ENCODE measurements around the gene GPBAR1. TPM values are rescaled to one million over a fixed set of nuclear protein-coding genes. Genes with fewer than 3 reads are reported as not detected.
"Not testable (repeated sequence)": the region's sequence is repeated elsewhere in the genome, so short reads cannot be mapped to it uniquely, and the experiment has no call there.

GPBAR1 gene
- polyA plus RNA-seq, 1 donor, result 2.3 TPM

DNA sequence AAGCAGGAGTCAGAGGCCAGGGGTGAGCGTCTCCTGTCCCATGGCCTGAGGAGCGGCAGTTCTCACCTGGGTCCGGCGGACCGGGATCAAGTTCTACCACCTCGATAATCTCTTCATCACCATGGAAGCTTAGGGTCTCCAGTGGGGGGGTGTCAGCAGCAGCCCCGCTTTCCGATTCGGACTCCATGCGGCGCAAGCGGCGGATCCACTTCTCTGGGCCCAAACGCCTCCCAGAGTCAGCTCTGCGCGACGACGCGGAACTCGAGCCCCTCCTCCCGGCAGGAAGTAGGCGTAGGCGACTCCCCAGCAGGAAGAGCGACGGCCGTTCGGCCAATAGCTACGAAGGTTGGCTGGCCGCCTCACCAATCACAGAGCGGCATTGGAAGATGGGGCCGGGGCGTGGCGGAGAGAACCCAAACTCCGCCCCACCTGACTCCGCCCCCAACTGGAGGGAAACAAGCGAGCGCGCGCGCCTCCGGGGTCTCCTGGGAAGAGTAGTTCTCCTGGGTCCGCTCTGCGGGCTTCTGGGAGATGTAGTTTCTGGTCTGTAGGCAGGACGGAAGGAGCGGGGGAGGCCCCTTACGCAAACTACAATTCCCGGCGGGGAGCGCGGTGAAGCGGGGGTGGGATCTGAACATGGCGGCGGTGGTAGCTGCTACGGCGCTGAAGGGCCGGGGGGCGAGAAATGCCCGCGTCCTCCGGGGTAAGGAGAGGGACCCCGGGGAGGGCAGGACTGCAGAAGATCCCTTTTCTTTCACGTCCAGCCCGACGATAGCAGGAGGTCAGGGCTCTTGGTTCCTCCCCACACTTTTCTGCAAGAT, 9.3 kb downstream of the GPBAR1 start, which contains the start of the genes AAMP and PNKD:
TSS of gene AAMP (minus strand) at position 238 of the 821 bp plus-strand sequence. CDS start at position 187, 51 bp downstream.
TSS of gene PNKD (plus strand) at position 620 of the 821 bp plus-strand sequence. CDS start at position 637, 17 bp downstream.
- peak; percentile 97 for DNase-seq (ENCODE audit: low read depth)

DNA sequence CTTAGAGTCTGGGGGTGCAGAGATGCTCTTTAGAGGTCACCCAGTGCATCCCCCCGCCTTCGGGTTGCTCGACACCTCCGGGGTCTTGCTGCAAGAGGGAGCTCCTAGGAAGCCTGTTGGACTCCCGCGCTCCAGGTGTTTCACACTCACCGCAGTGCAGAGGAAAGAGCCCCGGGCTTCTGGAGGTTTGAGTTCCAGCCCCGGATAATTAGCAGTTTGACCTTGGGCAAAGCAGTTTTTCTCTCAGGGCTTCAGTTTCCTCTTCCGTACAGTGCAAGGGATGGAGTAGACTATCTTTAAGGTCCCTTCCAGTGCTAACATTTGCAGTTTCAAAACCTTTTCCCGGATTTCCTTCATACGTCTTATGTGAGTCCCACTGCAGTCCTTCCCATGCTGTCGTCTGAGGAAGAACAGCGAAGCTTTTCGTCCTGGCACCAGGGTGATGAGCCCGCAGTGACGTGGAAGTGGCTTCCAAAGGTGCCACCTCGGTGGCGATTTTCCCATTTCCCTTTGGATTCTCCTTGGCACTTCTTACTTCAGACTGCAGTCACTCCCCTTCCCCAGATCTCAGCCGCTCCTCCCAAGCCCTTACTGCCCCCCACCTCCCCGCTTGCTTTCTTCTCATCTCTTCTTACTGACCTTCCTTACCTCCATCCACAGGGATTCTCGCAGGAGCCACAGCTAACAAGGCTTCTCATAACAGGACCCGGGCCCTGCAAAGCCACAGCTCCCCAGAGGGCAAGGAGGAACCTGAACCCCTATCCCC, 10.1 kb downstream of the GPBAR1 start:
- DNase-seq (ENCODE audit: low read depth), result no peak

DNA sequence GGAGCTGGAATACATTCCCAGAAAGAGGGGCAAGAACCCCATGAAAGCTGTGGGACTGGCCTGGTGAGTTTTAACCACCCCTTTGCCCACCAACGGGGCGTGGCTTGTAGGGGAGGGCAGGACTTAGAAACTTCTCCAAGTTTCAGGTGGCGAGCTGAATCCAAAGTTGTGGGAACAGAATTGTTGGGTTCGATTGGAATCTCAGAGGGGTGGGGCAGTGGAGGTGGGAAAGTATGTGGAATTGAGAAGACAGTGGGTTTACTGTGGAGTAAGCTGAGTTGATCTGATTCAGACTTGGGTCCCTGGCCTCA, 10.6 kb downstream of the GPBAR1 start:
- DNase-seq (ENCODE audit: low read depth), result no peak

DNA sequence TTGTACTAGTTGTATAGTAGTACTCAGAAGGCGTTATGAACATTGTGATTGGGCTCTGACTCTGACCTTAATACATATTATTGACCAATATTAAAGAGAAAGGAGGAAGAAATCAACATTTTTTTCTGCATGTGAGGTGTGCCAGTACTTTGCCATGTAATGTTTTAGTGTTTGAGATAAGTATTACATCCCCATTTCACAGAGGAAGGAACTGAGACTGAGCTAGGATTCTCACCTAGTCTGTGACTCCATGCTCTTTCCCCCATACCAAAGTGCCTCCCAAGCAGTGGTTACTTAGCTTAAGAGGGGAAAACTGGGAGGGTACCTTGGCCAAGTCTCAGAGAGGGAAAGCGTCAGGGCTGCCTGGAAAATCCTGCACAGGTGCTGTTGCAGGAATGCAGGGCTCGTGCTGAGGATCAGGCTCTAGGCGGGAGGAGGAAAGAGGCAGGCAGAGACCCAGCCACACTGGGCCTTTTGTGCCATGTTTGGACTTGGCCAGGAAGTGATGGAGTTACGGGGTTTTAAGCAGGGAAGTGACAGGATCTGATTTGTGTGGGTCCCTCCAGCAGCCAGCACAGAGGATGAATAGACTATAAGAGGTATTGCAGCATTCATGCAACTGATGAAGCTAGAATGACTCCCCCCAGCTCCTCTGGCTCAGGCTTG, 11.2 kb downstream of the GPBAR1 start:
- no peak for DNase-seq (ENCODE audit: low read depth)

GRCh38 chr2:218272531-218273212, 11.9 kb downstream of the GPBAR1 start:
- no peak for DNase-seq (ENCODE audit: low read depth)

- DNase-seq (ENCODE audit: low read depth), result not testable (repeated sequence)
Observed at GRCh38 chr2:218273214-218273907, 12.5 kb downstream of the GPBAR1 start.

- DNase-seq (ENCODE audit: low read depth), result no peak
Observed at GRCh38 chr2:218273908-218274249, 13.1 kb downstream of the GPBAR1 start.

DNA sequence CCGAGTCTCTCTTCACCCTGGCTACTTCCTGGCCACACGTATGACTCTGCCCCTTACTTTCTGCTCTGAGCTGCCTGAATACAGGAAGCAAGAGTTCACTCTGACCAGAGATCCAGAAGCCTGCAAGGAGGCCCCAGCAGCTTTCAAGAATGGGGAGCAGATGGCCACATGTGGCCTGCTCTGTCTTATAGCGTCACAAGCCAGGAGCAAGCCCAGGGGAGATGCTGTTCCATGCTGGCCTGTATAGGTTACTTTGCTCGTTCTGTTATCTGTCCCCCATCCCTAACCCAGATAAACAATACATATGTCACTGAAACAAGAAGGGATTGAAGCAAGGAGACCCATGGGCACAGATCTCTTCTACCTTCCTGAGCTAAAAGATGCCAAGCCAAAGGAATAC, 13.8 kb downstream of the GPBAR1 start:
- DNase-seq (ENCODE audit: low read depth), result no peak

GRCh38 chr2:218275371-218276072, 14.7 kb downstream of the GPBAR1 start:
- no peak for DNase-seq (ENCODE audit: low read depth)

GRCh38 chr2:218276986-218277755, 16.4 kb downstream of the GPBAR1 start:
- no peak for DNase-seq (ENCODE audit: low read depth)

GRCh38 chr2:218277921-218278320, 17.1 kb downstream of the GPBAR1 start:
- DNase-seq (ENCODE audit: low read depth), result no peak

DNA sequence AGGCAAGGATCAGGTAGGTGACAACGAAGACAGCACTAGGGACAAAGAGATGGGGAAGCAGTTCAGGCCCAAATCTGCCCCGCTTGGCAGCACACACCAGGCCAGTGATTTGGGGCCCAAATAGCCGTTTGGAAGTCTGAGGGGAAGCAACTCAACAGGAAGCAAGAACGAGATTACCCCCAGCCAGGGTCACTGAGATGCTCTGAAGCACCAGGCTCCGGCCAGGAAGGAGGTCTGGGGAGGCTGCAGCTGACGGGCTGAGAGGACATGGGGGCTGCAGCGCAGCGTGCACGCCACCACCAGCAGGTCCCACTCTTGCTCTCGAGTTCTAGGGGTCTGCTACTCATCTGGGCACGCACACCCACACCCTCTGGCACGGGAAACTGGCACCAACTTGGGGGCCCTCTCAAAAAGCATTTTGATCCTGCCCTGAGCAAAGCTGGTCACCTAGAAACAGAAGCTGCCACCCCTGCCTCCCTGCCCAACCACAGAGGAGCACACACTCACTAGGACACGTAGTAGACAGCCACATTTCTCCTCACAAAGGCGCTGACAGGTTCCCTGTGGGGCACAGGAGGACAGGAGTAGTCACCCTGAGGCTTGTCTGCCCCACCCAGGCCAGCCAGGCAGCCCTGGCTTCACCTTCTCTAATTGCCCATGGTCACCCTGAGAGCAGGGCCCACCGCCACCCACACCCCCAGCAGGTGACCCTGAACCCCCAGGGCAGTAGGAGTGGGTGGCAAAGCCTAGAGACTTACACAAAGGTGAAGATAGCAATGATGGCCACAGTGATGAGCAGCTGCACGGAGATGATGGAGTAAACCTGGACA, 17.9 kb downstream of the GPBAR1 start:
- DNase-seq (ENCODE audit: low read depth), result no peak

DNA sequence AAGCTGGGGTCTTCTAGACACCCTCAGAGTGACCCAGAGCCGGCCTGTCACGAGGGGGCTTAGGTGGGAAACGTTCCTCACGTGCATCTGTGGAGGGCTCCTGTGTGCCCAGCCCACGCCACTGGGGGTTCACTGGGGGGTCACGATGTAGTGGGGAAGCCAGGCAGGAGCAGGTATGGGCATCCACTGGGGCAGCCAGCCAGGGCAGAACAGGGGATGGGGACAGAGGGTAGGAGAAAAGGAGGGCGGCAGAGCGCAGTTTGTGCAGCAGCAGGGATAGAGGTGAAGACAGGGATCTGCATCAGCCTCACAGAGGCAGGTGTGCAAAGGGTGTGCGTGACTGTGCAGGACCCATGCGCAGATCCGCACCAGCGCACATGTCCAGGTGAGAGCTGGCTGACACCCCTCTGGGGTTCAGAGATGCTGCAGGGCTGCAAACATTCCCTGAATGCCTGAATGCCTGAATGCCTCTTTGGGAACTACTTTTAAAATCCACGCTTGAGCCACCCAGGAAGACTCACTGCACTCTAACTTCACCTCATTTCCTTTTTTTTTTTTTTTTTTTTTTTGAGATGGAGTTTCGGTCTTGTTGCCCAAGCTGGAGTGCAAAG, 19.6 kb downstream of the GPBAR1 start:
- no peak for DNase-seq (ENCODE audit: low read depth)

GRCh38 chr2:218281449-218281848, 20.6 kb downstream of the GPBAR1 start:
- no peak for DNase-seq (ENCODE audit: low read depth)

- no peak for DNase-seq (ENCODE audit: low read depth)
Observed at GRCh38 chr2:218282173-218282991, 21.6 kb downstream of the GPBAR1 start.

DNA sequence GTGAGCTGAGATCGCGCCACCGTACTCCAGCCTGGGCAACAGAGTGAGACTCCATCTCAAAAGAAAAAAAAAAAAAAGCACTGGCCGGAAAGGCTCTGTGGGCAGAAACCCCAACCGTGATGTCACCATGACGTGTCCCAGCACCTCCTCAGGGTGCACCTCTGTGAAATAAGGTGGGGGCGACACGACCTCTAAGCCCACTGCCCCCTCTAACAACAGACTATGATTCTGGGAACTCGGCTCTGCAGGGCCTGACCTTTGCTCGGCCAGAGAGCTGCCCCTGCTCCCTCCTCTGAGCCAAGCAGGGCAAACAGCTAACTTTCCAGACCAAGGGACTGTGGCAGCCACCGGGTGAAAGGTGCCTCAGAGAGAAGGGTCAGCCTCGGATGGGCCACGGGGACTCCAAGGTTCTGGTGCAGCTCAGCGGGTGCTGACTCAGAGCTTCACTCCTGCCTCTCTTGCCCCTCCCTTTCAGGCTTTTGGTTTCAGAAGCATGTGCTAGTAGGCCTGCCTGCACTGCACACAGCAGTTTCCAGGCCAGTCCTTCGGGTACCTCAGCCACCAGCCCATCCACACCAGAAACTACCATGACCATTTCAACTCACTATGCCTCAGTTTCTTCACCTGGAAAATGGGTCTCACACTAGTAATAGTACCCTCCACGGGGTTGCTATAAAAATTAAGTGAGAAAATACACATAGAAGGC, 23.4 kb downstream of the GPBAR1 start:
- no peak for DNase-seq (ENCODE audit: low read depth)

- DNase-seq (ENCODE audit: low read depth), result no peak
Observed at GRCh38 chr2:218285604-218286003, 24.8 kb downstream of the GPBAR1 start.

Measured in forelimb muscle (tissue), 1 donor.